Mesenchymal stem cell (in vitro differentiated cells and primary cell): ENCODE measurements around the gene SCARB1.
A peak's percentile ranks its signal among the peaks of the same experiment; 100 is the strongest.

Source experiments
- DNase-seq: peaks from one replicate; pipeline ENCODE4 v3.0.0-alpha.2; 2013
- H2AFZ ChIP-seq: one replicate; pipeline ENCODE4 v1.6.1; 2013; ENCODE audit warnings: low read depth, mild to moderate bottlenecking, control low read depth, inconsistent platforms, low read length, moderate library complexity
- H2AK5ac ChIP-seq: 2 replicates; pipeline ENCODE4 v1.6.1; 2013; ENCODE audit warnings: low read length, moderate library complexity, mild to moderate bottlenecking, inconsistent platforms; ENCODE audit not compliant: severe bottlenecking
- H2BK120ac ChIP-seq: one replicate; pipeline ENCODE4 v1.6.1; 2013; ENCODE audit warnings: low read depth, mild to moderate bottlenecking, inconsistent platforms, low read length, moderate library complexity
- H2BK12ac ChIP-seq, 2 experiments: one replicate each; pipeline ENCODE4 v1.6.1; 2013; ENCODE audit warnings: inconsistent platforms in 2 of 2, low read length in 2 of 2, mild to moderate bottlenecking in 2 of 2, moderate library complexity in 2 of 2, control low read depth in 1 of 2
- H2BK15ac ChIP-seq: one replicate; pipeline ENCODE4 v1.6.1; 2013; ENCODE audit warnings: mild to moderate bottlenecking, low read depth, inconsistent platforms; ENCODE audit not compliant: poor library complexity, severe bottlenecking
- H2BK5ac ChIP-seq: 2 replicates; pipeline ENCODE4 v1.6.1; 2013; ENCODE audit warnings: low read depth, mild to moderate bottlenecking, low read length, control low read depth, inconsistent platforms; ENCODE audit not compliant: poor library complexity, severe bottlenecking
- H3K14ac ChIP-seq, 2 experiments: one replicate each; pipeline ENCODE4 v1.6.1; 2013; ENCODE audit warnings: inconsistent platforms in 2 of 2, low read length in 2 of 2, control low read depth in 1 of 2, mild to moderate bottlenecking in 1 of 2, moderate library complexity in 1 of 2
- H3K18ac ChIP-seq, 2 experiments: one replicate each; pipeline ENCODE4 v1.6.1; 2013; ENCODE audit warnings: inconsistent platforms in 2 of 2, low read length in 2 of 2, control low read depth in 1 of 2, low read depth in 1 of 2, mild to moderate bottlenecking in 1 of 2
- H3K23ac ChIP-seq, 2 experiments: one replicate each; pipeline ENCODE4 v1.6.1; 2013; ENCODE audit warnings: inconsistent platforms in 2 of 2, low read length in 2 of 2, mild to moderate bottlenecking in 2 of 2, moderate library complexity in 2 of 2, control low read depth in 1 of 2
- H3K27ac ChIP-seq: 2 replicates; pipeline ENCODE4 v1.5.1; 2013; ENCODE audit warnings: mild to moderate bottlenecking, moderate library complexity, low read length, control low read depth, inconsistent platforms; ENCODE audit not compliant: poor library complexity, severe bottlenecking
- H3K27me3 ChIP-seq, 2 experiments: 2 replicates each; pipeline versions ENCODE4 v1.6.1 to v1.7.0; 2013; ENCODE audit warnings: low read length in 2 of 2, mild to moderate bottlenecking in 2 of 2, moderate library complexity in 2 of 2, control low read depth in 1 of 2, inconsistent platforms in 1 of 2; ENCODE audit not compliant: control insufficient read depth in 1 of 2, insufficient read depth in 1 of 2
- H3K36me3 ChIP-seq, 2 experiments: 2 replicates each; pipeline versions ENCODE4 v1.6.1 to v1.7.0; 2013; ENCODE audit warnings: low read length in 2 of 2, control low read depth in 1 of 2, inconsistent platforms in 1 of 2, low read depth in 1 of 2, mild to moderate bottlenecking in 1 of 2; ENCODE audit not compliant: insufficient read depth in 2 of 2, control insufficient read depth in 1 of 2
- H3K4ac ChIP-seq, 2 experiments: one replicate each; pipeline ENCODE4 v1.6.1; 2013; ENCODE audit warnings: inconsistent platforms in 2 of 2, low read length in 2 of 2, mild to moderate bottlenecking in 2 of 2, moderate library complexity in 2 of 2, control low read depth in 1 of 2, low read depth in 1 of 2
- H3K4me1 ChIP-seq: 2 replicates; pipeline ENCODE4 v1.6.1; 2013; ENCODE audit warnings: low read depth, low read length, control low read depth; ENCODE audit not compliant: control insufficient read depth, insufficient read depth
- H3K4me2 ChIP-seq: 2 replicates; pipeline ENCODE4 v1.6.1; 2013; ENCODE audit warnings: low read length, mild to moderate bottlenecking, inconsistent platforms; ENCODE audit not compliant: poor library complexity, severe bottlenecking
- H3K4me3 ChIP-seq, 2 experiments: 2 replicates each; pipeline versions ENCODE4 v1.5.1 to v1.7.0; 2013; ENCODE audit warnings: low read length in 2 of 2, mild to moderate bottlenecking in 2 of 2, control low read depth in 1 of 2, low read depth in 1 of 2; ENCODE audit not compliant: insufficient read depth in 1 of 2
- H3K79me1 ChIP-seq: replicated peaks from 2 replicates; pipeline ENCODE4 v1.6.1; 2013; ENCODE audit warnings: mild to moderate bottlenecking, control low read depth, low read length, inconsistent platforms; ENCODE audit not compliant: poor library complexity, severe bottlenecking
- H3K9ac ChIP-seq: 2 replicates; pipeline ENCODE4 v1.7.0; 2013; ENCODE audit warnings: mild to moderate bottlenecking, low read length, moderate library complexity
- H3K9me3 ChIP-seq: 2 replicates; pipeline ENCODE4 v1.7.0; 2013; ENCODE audit warnings: mild to moderate bottlenecking, low read length; ENCODE audit not compliant: control insufficient read depth
- H4K8ac ChIP-seq: one replicate; pipeline ENCODE4 v1.6.1; 2013; ENCODE audit warnings: inconsistent platforms, mild to moderate bottlenecking, low read length, moderate library complexity
- H4K91ac ChIP-seq: one replicate; pipeline ENCODE4 v1.6.1; 2013; ENCODE audit warnings: mild to moderate bottlenecking, low read length, inconsistent platforms
- WGBS: methylation state at CpG from one replicate; pipeline ENCODE4 v1.1.7; 2013; ENCODE audit warnings: mixed read lengths; 5-methylcytosine and 5-hydroxymethylcytosine counted together

Gene SCARB1

DNA sequence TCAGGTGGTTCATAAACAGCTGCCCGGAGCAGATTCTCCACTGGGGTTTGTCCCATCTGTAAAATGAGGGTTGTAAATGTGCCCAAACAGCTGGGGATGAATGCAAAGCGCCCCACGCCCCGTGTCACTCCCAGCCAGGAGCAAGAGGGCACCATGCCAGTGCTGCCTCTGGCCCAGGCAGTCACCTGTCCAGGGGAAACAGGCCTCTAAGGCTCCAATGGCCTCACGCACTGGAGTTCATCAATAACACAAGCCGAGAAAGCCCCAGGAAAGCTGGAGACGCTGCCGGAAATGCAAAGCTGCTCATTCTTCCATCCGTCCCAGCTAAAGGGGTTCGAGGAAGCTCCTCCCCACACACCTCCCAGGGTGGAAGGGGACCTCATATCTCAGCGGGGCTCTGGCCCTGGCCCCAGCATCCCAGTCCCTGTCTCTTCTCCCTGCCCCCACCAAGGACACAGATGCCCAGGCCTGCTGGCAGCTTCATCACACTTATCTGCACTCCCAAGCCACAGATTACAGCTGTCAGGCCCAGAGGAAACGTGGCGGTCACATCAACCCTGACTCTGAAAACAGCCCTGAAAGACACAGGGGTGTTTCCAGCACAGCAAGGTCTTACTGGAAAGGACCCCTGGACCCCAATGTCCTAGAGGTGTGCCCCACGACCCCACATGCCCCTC, 21.5 kb downstream of the SCARB1 start:
- Histone ChIP-seq H3K27ac (no peak overlapping the region), H3K4me1 (peaks cover 14% of the 10 kb centered on the region), H3K36me3 (peaks cover 0 to 8% of the 10 kb centered on the region in 2 experiments), H3K4me2 (no peak overlapping the region), H3K23ac (no peak overlapping the region), H3K27me3 (no peaks in the 10 kb centered on the region), H4K8ac (peak overlapping the region; percentile 24), H3K4me3 (no peak overlapping the region), H2BK120ac (no peak overlapping the region), H3K14ac (no peak overlapping the region), H2BK12ac (no peak overlapping the region), H2AFZ (no peak overlapping the region), H3K79me1 (peaks cover 8% of the 10 kb centered on the region), H3K9ac (no peak overlapping the region), H3K9me3 (no peaks in the 10 kb centered on the region), H2AK5ac (no peak overlapping the region), H4K91ac (peak overlapping the region; percentile 11), H3K4ac (no peak overlapping the region), H3K18ac (no peak overlapping the region), H2BK5ac (no peak overlapping the region), H2BK15ac (peak overlapping the region; percentile 37)
- no peak for DNase-seq
- 90% methylated on average over 14 of the region's 14 CpGs for WGBS

DNA sequence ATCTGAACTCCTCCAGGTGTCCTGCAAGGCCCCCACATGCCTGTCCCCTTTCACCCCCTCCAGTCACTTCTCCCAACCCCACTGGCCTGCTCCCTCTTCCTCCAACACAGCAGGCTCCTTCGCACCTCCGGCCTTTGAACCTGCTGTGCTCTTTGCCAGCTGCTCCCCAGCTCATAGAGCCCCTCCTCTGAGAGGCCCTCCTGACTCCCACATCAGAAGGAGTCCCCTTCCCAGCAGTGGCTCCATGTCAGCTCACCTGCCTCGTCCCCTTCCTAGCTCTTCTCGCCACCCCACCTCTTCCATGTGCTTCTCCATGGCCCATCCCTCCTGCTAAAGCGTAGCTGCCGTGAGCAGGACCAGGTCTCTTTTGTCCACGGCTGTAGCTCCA, 22.1 kb downstream of the SCARB1 start:
- H3K4me2 ChIP-seq = no peak overlapping the region
- peaks cover 8% of the 10 kb centered on the region for H3K79me1 ChIP-seq
- no peak overlapping the region for H3K9ac ChIP-seq
- H3K9me3 ChIP-seq = no peaks in the 10 kb centered on the region
- no peak overlapping the region for H3K23ac ChIP-seq
- H2AK5ac ChIP-seq = no peak overlapping the region
- H3K27ac ChIP-seq = no peak overlapping the region
- no peak overlapping the region for H2BK12ac ChIP-seq
- H3K36me3 ChIP-seq = peaks cover 0 to 8% of the 10 kb centered on the region in 2 experiments
- WGBS = 93% methylated on average over 7 of the region's 7 CpGs
- no peak overlapping the region for H4K91ac ChIP-seq
- no peak overlapping the region for H2BK120ac ChIP-seq
- no peak overlapping the region for H3K14ac ChIP-seq
- no peak overlapping the region for H2BK5ac ChIP-seq
- no peaks in the 10 kb centered on the region for H3K27me3 ChIP-seq
- H3K4ac ChIP-seq = no peak overlapping the region
- H4K8ac ChIP-seq = no peak overlapping the region
- H3K18ac ChIP-seq = no peak overlapping the region
- H2AFZ ChIP-seq = no peak overlapping the region
- DNase-seq = no peak
- no peak overlapping the region for H3K4me3 ChIP-seq
- peaks cover 14% of the 10 kb centered on the region for H3K4me1 ChIP-seq
- H2BK15ac ChIP-seq = no peak overlapping the region

DNA sequence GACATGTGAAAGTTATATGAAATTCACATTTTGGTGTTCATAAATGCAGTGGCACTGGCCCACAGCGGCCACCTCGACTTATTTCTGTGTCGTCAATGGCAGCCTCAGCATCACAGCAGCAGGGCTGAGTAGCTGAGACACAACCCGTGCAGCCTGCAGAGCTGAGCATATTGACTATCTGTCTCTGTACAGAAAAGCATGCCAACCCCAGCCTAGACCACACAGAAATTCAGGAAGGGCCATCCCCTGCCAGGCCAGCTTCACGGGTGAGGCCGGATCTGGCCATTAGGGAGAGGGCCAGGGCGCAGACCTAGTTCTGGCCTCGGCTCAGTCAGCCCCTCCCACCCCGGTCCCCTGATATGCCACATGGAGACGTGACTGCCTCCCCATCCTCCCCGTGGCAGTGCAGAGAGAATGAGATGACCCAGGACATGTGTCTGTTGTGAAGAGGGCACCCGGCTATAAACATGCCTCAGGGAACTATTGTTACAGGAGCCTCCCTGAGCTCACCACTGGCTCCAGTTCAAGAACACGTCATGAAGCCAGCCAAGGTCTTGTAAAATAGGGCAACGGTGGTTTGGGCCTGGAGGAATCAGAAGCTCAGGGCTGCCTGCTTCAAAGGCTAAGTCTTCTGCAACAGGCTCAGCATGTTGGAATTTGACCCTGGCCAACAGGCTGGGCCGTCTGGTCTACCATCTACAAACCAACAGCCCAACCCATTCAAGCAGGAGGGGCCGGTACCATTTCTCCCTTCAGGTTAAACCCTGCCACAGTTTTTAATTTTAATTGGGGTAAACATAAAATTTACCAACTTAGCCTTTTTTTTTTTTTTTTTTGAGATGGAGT, 25.5 kb downstream of the SCARB1 start:
- DNase-seq = peak; percentile 96
- Histone ChIP-seq H3K4me2 (no peak overlapping the region), H4K8ac (no peak overlapping the region), H3K9ac (peak overlapping the region; percentile 58), H3K4me3 (no peak overlapping the region), H2AFZ (no peak overlapping the region), H3K14ac (no peak overlapping the region), H4K91ac (no peak overlapping the region), H3K27me3 (no peaks in the 10 kb centered on the region), H3K18ac (peak overlapping the region in 1 of 2 experiments; percentile 88), H2BK15ac (no peak overlapping the region), H3K4me1 (peaks cover 27% of the 10 kb centered on the region), H2BK12ac (no peak overlapping the region), H2BK5ac (no peak overlapping the region), H2BK120ac (no peak overlapping the region), H3K9me3 (no peaks in the 10 kb centered on the region), H3K36me3 (peaks cover 0 to 13% of the 10 kb centered on the region in 2 experiments), H3K23ac (no peak overlapping the region), H2AK5ac (no peak overlapping the region), H3K4ac (no peak overlapping the region), H3K79me1 (peaks cover 9% of the 10 kb centered on the region), H3K27ac (peak overlapping the region; percentile 41)
- WGBS = 81% methylated on average over 14 of the region's 16 CpGs

DNA sequence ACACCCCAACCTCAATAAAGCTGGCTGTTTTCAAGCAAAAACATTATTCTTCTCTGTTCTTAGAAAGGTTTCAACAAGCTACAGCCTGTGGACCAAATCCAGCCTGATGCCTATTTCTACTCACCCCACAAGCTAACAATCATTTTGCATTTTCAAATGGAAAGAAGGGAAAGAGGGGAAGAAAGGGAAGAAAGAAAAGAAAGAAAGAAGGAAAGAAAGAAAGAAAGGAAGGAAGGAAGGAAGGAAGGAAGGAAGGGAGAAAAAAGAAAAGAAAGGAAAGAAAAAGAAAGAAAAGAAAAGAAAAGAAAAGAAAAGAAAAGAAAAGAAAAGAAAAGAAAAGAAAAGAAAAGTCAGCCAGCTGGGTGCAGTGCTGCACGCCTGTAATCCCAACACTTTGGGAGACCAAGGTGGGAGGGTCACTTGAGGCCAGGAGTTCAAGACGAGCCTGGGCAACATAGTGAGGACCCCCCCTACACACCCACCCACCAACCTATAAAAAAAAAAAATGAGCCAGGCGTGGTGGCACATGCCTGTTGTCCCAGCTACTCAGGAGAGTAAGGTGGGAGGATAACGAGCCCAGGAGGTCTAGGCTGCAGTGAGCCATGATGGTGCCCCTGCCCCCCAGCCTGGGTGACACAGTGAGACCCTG, 26.3 kb downstream of the SCARB1 start:
- 88% methylated on average over 4 of the region's 4 CpGs for WGBS
- H2AFZ ChIP-seq = no peak overlapping the region
- no peak overlapping the region for H2BK15ac ChIP-seq
- H3K79me1 ChIP-seq = peaks cover 5% of the 10 kb centered on the region
- no peak overlapping the region for H2BK5ac ChIP-seq
- peaks cover 0 to 8% of the 10 kb centered on the region in 2 experiments for H3K36me3 ChIP-seq
- H3K27ac ChIP-seq = no peak overlapping the region
- H3K18ac ChIP-seq = no peak overlapping the region
- H3K27me3 ChIP-seq = no peaks in the 10 kb centered on the region
- H3K4me2 ChIP-seq = no peak overlapping the region
- H3K23ac ChIP-seq = no peak overlapping the region
- H3K4me3 ChIP-seq = no peak overlapping the region
- H3K4ac ChIP-seq = no peak overlapping the region
- no peak overlapping the region for H4K91ac ChIP-seq
- no peak overlapping the region for H3K9ac ChIP-seq
- no peak overlapping the region for H2BK12ac ChIP-seq
- H3K9me3 ChIP-seq = no peaks in the 10 kb centered on the region
- peaks cover 28% of the 10 kb centered on the region for H3K4me1 ChIP-seq
- no peak overlapping the region for H3K14ac ChIP-seq
- H4K8ac ChIP-seq = no peak overlapping the region
- no peak for DNase-seq
- H2BK120ac ChIP-seq = no peak overlapping the region
- H2AK5ac ChIP-seq = no peak overlapping the region
